GM13976 (cell line): ENCODE results near the gene TFPI.

ENCODE experiments used
- DNase-seq: peaks from one replicate; pipeline ENCODE4 v3.0.0; 2012; ENCODE audit warnings: low spot score
- CTCF ChIP-seq: IDR thresholded peaks from 2 replicates; pipeline ENCODE4 v1.5.1; 2012; ENCODE audit warnings: borderline replicate concordance, mild to moderate bottlenecking; ENCODE audit not compliant: insufficient read depth; ENCODE audit errors: extremely low read depth, missing control alignments, control extremely low read depth
- in situ Hi-C: fragments of 300-500 bp; cut with MboI; formaldehyde crosslinking; loops from one replicate; pipeline ENCODE4 v1.12.0; 2022; ENCODE audit warnings: low sequenced_read_pairs, mixed read lengths, inconsistent platforms; ENCODE audit not compliant: unreplicated experiment

TFPI gene

DNA sequence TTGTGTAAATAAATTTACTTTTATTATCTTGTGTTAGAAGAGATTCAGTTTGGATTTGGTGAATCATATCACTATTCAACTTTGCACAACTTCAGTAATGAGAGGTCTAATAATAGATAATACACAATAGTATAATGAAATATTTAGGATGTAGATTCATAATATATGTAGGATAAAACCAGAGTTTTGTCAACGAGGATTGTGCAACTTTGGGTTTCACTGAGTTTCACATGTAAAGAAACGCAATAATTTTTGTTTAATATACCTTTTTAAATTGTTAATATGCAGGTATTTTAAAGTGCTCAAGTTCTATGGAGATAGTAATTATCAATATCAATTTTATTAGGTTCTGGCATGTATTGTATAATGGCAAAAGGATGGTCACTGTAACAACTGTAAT, 111.5 kb downstream of the TFPI start:
- TF ChIP-seq CTCF, result no peak
- no peak for DNase-seq
- in situ Hi-C loops, result loop anchor here (25.0 kb wide), 1 partner anchor 305 kb away; no protein-coding TSS in a partner anchor

DNA sequence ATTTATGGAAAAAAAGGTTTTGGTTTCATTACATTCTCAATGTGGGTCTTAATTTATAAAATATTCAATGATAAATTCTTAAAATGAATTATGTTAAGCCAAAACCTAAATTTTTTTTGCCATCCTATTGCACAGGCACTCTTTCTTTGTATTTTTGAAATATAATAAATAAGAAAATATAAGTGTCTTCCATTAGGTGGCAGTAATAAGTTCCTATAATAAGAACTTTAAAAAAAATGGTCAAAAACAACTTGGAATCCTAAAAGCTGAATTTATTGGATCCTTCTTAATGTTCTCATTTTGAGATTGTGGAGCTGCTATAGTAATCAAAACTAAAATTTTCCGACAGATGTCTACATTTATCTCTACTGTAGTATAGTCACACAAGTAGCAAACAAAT, 111.9 kb downstream of the TFPI start:
- in situ Hi-C loops, result loop anchor here (25.0 kb wide), 1 partner anchor 305 kb away; no protein-coding TSS in a partner anchor

GRCh38 chr2:187440101-187440675, 114.0 kb downstream of the TFPI start:
- in situ Hi-C loops, result loop anchor here (25.0 kb wide), 1 partner anchor 303 kb away; no protein-coding TSS in a partner anchor
- TF ChIP-seq CTCF, result no peak
- DNase-seq, result no peak

More for the DNA sequence above, 111.9 kb downstream of the TFPI start:
- no peak for DNase-seq
- no peak for TF ChIP-seq CTCF

DNA sequence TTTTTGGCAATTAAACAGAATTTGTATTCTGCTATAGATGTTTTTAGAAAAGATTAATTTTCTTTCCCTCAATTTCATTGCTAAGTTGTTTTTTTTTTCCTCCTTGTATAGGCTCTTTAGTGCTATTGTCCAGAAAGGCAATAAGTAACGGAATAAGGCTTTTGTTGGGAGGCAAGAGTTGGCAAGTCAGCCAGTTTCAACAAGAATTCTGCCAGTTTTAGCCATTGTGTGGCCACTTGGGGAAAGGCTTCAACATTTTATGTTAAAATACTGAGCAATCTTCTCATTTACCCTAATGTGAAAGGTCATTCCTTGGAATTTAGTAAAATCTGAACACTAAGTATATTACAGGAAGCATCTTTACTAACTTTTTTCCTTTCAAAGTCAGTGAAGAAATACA, 115.8 kb downstream of the TFPI start:
- TF ChIP-seq CTCF, result no peak
- in situ Hi-C loops, result loop anchor here (25.0 kb wide), 1 partner anchor 301 kb away; no protein-coding TSS in a partner anchor
- DNase-seq, result no peak

DNA sequence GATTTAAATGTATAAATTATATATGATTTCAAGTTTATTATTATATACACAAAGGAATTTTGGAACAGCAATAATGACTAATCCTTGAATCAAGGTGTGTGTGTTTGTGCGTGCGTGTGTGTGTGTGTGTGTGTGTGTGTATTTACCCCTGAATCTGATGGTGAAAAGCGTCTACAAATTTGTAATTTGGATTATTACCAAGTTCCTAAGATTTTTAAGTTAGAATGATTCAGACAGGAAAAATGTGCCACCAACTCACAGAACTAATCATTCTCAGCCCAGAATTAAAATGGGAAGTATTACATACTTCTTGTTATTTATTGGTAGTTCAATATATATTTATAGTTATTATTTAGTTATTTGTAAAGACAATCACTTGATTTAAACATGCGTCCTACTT, 118.5 kb downstream of the TFPI start:
- in situ Hi-C loops, result loop anchor here (25.0 kb wide), 1 partner anchor 298 kb away; no protein-coding TSS in a partner anchor
- no peak for TF ChIP-seq CTCF
- DNase-seq, result no peak

- no peak for DNase-seq
- TF ChIP-seq CTCF, result no peak
- in situ Hi-C loops, result loop anchor here (25.0 kb wide), 1 partner anchor 298 kb away; no protein-coding TSS in a partner anchor
These were observed 119.2 kb downstream of the TFPI start for GRCh38 chr2:187435078-187435477.
